Upper lobe of right lung (tissue), 1 donor: ENCODE results near the gene DAAM1. TPM values are rescaled to one million over a fixed set of nuclear protein-coding genes. Genes with fewer than 3 reads are reported as not detected.

Experiments used
- ATAC-seq: fragments of 200-7000 bp; cut with Tn5 transposase; one replicate; pipeline ENCODE4 v1.9.1; 2020; ENCODE audit warnings: mild to moderate bottlenecking, moderate library complexity
- DNase-seq: peaks from one replicate; pipeline ENCODE4 v3.0.0-alpha.2; 2020
- H3K27ac ChIP-seq: fragments of 200-600 bp; one replicate; pipeline ENCODE4 v1.8.0; 2022
- H3K27me3 ChIP-seq: fragments of 200-600 bp; one replicate; pipeline ENCODE4 v1.8.0; 2022; ENCODE audit warnings: mild to moderate bottlenecking
- H3K36me3 ChIP-seq: fragments of 200-600 bp; one replicate; pipeline ENCODE4 v1.8.0; 2022
- H3K4me1 ChIP-seq: fragments of 200-600 bp; one replicate; pipeline ENCODE4 v1.8.0; 2022
- H3K4me3 ChIP-seq: fragments of 200-600 bp; one replicate; pipeline ENCODE4 v1.8.0; 2022; ENCODE audit warnings: mild to moderate bottlenecking
- H3K9me3 ChIP-seq: fragments of 200-600 bp; one replicate; pipeline ENCODE4 v1.8.0; 2022
- intact Hi-C: fragments of 100-400 bp; cut with DNase I; formaldehyde crosslinking; loops from one replicate; pipeline ENCODE4 v1.11.0; 2022
- total RNA-seq: library from RNA; stranded (reverse); fragmentation: NEBNext Ultra II Directional; extraction: Animal tissue kit (Norgen Biotek cat#: 25700); gene quantifications from one replicate; pipeline ENCODE4 v1.2.1, GENCODE V29; 2021
- TF ChIP-seq, protein P1 (sequence below): fragments of 200-600 bp; IDR thresholded peaks from one replicate; pipeline ENCODE4 v1.8.0; 2022; ENCODE audit warnings: antibody characterized with exemption
- donor health status: DM: no; HTN: yes; CAD: no; lungs with severe emphysema.

The DAAM1 gene
- total RNA-seq, 1 donor from 2014 or later: 51.2 TPM

GRCh38 chr14:59331217-59331616 lies 142.8 kb downstream of the DAAM1 start:
- intact Hi-C loops: no loop called here
- Histone ChIP-seq H3K27ac (peak overlapping the region; percentile 67), H3K4me3 (no peak overlapping the region), H3K4me1 (peaks cover 29% of the 10 kb centered on the region), H3K27me3 (no peaks in the 10 kb centered on the region), H3K9me3 (no peaks in the 10 kb centered on the region), H3K36me3 (peaks cover 23% of the 10 kb centered on the region)
- ATAC-seq (no peak), DNase-seq (no peak)
- TF ChIP-seq, protein P1, sequence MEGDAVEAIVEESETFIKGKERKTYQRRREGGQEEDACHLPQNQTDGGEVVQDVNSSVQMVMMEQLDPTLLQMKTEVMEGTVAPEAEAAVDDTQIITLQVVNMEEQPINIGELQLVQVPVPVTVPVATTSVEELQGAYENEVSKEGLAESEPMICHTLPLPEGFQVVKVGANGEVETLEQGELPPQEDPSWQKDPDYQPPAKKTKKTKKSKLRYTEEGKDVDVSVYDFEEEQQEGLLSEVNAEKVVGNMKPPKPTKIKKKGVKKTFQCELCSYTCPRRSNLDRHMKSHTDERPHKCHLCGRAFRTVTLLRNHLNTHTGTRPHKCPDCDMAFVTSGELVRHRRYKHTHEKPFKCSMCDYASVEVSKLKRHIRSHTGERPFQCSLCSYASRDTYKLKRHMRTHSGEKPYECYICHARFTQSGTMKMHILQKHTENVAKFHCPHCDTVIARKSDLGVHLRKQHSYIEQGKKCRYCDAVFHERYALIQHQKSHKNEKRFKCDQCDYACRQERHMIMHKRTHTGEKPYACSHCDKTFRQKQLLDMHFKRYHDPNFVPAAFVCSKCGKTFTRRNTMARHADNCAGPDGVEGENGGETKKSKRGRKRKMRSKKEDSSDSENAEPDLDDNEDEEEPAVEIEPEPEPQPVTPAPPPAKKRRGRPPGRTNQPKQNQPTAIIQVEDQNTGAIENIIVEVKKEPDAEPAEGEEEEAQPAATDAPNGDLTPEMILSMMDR: no peak

GRCh38 chr14:59332727-59333126 lies 144.3 kb downstream of the DAAM1 start:
- DNase-seq: no peak
- H3K4me1 ChIP-seq: peaks cover 43% of the 10 kb centered on the region
- ATAC-seq: no peak
- intact Hi-C loops: no loop called here
- no peak overlapping the region for H3K4me3 ChIP-seq
- TF ChIP-seq, protein P1: no peak
- no peaks in the 10 kb centered on the region for H3K27me3 ChIP-seq
- peak overlapping the region; percentile 70 for H3K27ac ChIP-seq
- H3K9me3 ChIP-seq: no peaks in the 10 kb centered on the region
- H3K36me3 ChIP-seq: peaks cover 13% of the 10 kb centered on the region

- TF ChIP-seq, protein P1: no peak
- Histone ChIP-seq H3K4me3 (no peak overlapping the region), H3K9me3 (no peaks in the 10 kb centered on the region), H3K27me3 (no peaks in the 10 kb centered on the region), H3K4me1 (peaks cover 45% of the 10 kb centered on the region), H3K27ac (peak overlapping the region; percentile 70), H3K36me3 (peaks cover 11% of the 10 kb centered on the region)
- ATAC-seq (no peak), DNase-seq (no peak)
- intact Hi-C loops: no loop called here
Measured at GRCh38 chr14:59333235-59333634, 144.8 kb downstream of the DAAM1 start.

- H3K4me3 ChIP-seq: no peak overlapping the region
- TF ChIP-seq, protein P1: no peak
- DNase-seq: no peak
- peak overlapping the region; percentile 75 for H3K27ac ChIP-seq
- intact Hi-C loops: no loop called here
- H3K36me3 ChIP-seq: peaks cover 11% of the 10 kb centered on the region
- H3K4me1 ChIP-seq: peaks cover 45% of the 10 kb centered on the region
- ATAC-seq: peak; percentile 94
- no peaks in the 10 kb centered on the region for H3K9me3 ChIP-seq
- H3K27me3 ChIP-seq: no peaks in the 10 kb centered on the region
Measured at GRCh38 chr14:59333668-59334067, 145.2 kb downstream of the DAAM1 start.

DNA sequence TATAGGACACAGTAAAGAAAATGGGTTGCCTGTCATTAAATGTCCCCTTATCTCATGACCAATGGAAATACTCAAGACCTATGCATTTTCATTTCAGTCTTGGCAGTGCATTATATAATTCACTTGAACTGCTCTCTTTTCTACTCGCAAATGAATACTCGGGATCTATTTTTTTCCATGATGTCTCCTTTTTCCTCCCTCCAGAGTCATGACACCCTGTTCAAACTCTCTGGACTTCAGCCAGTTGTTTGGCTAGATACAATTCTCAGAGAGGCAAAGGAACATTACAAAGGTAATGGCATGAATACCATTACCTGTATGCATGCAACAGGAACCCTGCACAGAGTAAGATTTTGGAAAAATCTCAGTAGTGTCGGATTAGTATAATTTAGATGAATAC lies 145.8 kb downstream of the DAAM1 start:
- H3K27me3 ChIP-seq: no peaks in the 10 kb centered on the region
- no peaks in the 10 kb centered on the region for H3K9me3 ChIP-seq
- intact Hi-C loops: no loop called here
- H3K36me3 ChIP-seq: peaks cover 11% of the 10 kb centered on the region
- H3K27ac ChIP-seq: peak overlapping the region; percentile 75
- H3K4me1 ChIP-seq: peaks cover 45% of the 10 kb centered on the region
- no peak for ATAC-seq
- DNase-seq: no peak
- H3K4me3 ChIP-seq: no peak overlapping the region
- TF ChIP-seq, protein P1: no peak

GRCh38 chr14:59336098-59336497 lies 147.6 kb downstream of the DAAM1 start:
- peaks cover 4% of the 10 kb centered on the region for H3K36me3 ChIP-seq
- intact Hi-C loops: no loop called here

More at GRCh38 chr14:59336098-59336497, 147.6 kb downstream of the DAAM1 start:
- no peaks in the 10 kb centered on the region for H3K27me3 ChIP-seq
- no peak overlapping the region for H3K4me3 ChIP-seq
- H3K4me1 ChIP-seq: peaks cover 45% of the 10 kb centered on the region
- TF ChIP-seq, protein P1: no peak
- ATAC-seq: no peak
- H3K27ac ChIP-seq: peak overlapping the region; percentile 67
- no peak for DNase-seq
- no peaks in the 10 kb centered on the region for H3K9me3 ChIP-seq
